HepG2 (cell line): ENCODE results near the gene TAS1R1. TPM values are rescaled to one million over a fixed set of nuclear protein-coding genes. Genes with fewer than 3 reads are reported as not detected.

Source experiments
- ATAC-seq: fragments of 200-7000 bp; cut with Tn5 transposase; 3 replicates; pipeline ENCODE4 v1.9.1; 2020; ENCODE audit warnings: mild to moderate bottlenecking, moderate library complexity
- BruUV-seq: library from RNA; stranded (reverse); fragments of 400-500 nt; replicated peaks from 2 replicates; lab custom pipeline; 2021; lab: Mats Ljungman, UMichigan
- CTCF ChIA-PET: fragments of 300-600 bp; formaldehyde crosslinking; extraction: SDS; loops from one replicate; lab custom pipeline; 2021; ENCODE audit warnings: low total read pairs, inconsistent platforms, low intra/inter-chr PET ratio; lab: Yijun Ruan, JAX
- POLR2A ChIA-PET: fragments of 350-600 bp; sonication (Branson Sonifier 250); formaldehyde crosslinking; loops from one replicate; lab custom pipeline; 2020; ENCODE audit warnings: antibody characterized with exemption, inconsistent platforms; lab: Yijun Ruan, JAX
- DNase-seq: peaks from one replicate; pipeline ENCODE4 v3.0.0-alpha.2; 2015; ENCODE audit warnings: low spot score
- FAIRE-seq: peaks from 3 replicates; lab custom pipeline; 2011; peaks lifted over from hg19 to GRCh38; lab: Jason Lieb, UNC
- H2AFZ ChIP-seq: one replicate; pipeline ENCODE4 v1.6.1; 2011; ENCODE audit warnings: low read length, inconsistent platforms
- H3K27ac ChIP-seq: fragments of 300-600 bp; 3 replicates; pipeline ENCODE4 v1.8.0; 2011; ENCODE audit warnings: mixed run types, mild to moderate bottlenecking, mixed read lengths, low read length, inconsistent platforms; ENCODE audit not compliant: insufficient read depth; ENCODE audit errors: extremely low read length
- H3K27me3 ChIP-seq, 2 experiments: fragments of 200-600 bp in 1 of 2; 2 replicates in 1 of 2; 3 replicates in 1 of 2; pipeline versions ENCODE4 v1.6.0 to v1.8.0; 2011; ENCODE audit warnings: low read length in 2 of 2, mild to moderate bottlenecking in 2 of 2, moderate library complexity in 2 of 2, inconsistent platforms in 1 of 2; ENCODE audit not compliant: insufficient read depth in 2 of 2, control insufficient read depth in 1 of 2
- H3K36me3 ChIP-seq, 2 experiments: fragments of 200-600 bp in 1 of 2; replicated peaks in 1 of 2; 2 replicates in 1 of 2; 3 replicates in 1 of 2; pipeline versions ENCODE4 v1.5.1 to v1.8.0; 2011; ENCODE audit warnings: low read length in 2 of 2, inconsistent platforms in 1 of 2; ENCODE audit not compliant: insufficient read depth in 2 of 2, control insufficient read depth in 1 of 2
- H3K4me1 ChIP-seq: 2 replicates; pipeline ENCODE4 v1.5.1; 2012; ENCODE audit warnings: low read length, inconsistent platforms; ENCODE audit not compliant: insufficient read depth
- H3K4me2 ChIP-seq: 2 replicates; pipeline ENCODE4 v1.6.0; 2011; ENCODE audit warnings: low read depth, low read length, inconsistent platforms
- H3K4me3 ChIP-seq, 3 experiments: fragments of 200-600 bp in 1 of 3; sonication (generic), shearing (Covaris generic) in 1 of 3; replicated peaks in 1 of 3; 2 replicates each; pipeline ENCODE4 v1.5.1; 2011 to 2016; ENCODE audit warnings: low read length in 3 of 3, inconsistent platforms in 2 of 3, low read depth in 2 of 3, mild to moderate bottlenecking in 2 of 3, control low read depth in 1 of 3, mixed read lengths in 1 of 3; ENCODE audit not compliant: insufficient read depth in 1 of 3
- H3K79me2 ChIP-seq: one replicate; pipeline ENCODE4 v1.6.1; 2011; ENCODE audit warnings: low read length, inconsistent platforms; ENCODE audit not compliant: insufficient read depth
- H3K9ac ChIP-seq: 2 replicates; pipeline ENCODE4 v1.6.0; 2011; ENCODE audit warnings: mild to moderate bottlenecking, low read depth, low read length, inconsistent platforms; ENCODE audit not compliant: insufficient read depth
- H3K9me3 ChIP-seq: 2 replicates; pipeline ENCODE4 v1.5.1; 2012; ENCODE audit warnings: mild to moderate bottlenecking, low read length
- H4K20me1 ChIP-seq: 2 replicates; pipeline ENCODE4 v1.6.0; 2011; ENCODE audit warnings: inconsistent platforms, mild to moderate bottlenecking, low read length, moderate library complexity; ENCODE audit not compliant: insufficient read depth
- AFF4 ChIP-seq: sonication (generic); formaldehyde crosslinking; IDR thresholded peaks from 2 replicates; pipeline ENCODE4 v1.4.0; 2020; ENCODE audit warnings: missing genetic modification reagents
- CCDC6 ChIP-seq: sonication (generic); formaldehyde crosslinking; IDR thresholded peaks from 2 replicates; pipeline ENCODE4 v1.8.1; 2022; ENCODE audit warnings: mild to moderate bottlenecking, missing genetic modification reagents, moderate library complexity
- CREB1 ChIP-seq, 2 experiments: fragments of 450-650 bp in 1 of 2; IDR thresholded peaks; 2 replicates each; pipeline ENCODE4 v1.6.1; 2016 to 2017; ENCODE audit warnings: control low read depth in 1 of 2, mild to moderate bottlenecking in 1 of 2, missing compliant biosample characterization in 1 of 2, missing genetic modification characterization in 1 of 2
- NR2F1 ChIP-seq, 2 experiments: fragments of 450-650 bp in 1 of 2; formaldehyde crosslinking in 1 of 2; IDR thresholded peaks; 2 replicates each; pipeline versions ENCODE4 v1.5.0 to v1.6.1; 2016 to 2020; ENCODE audit warnings: mild to moderate bottlenecking in 1 of 2, missing compliant biosample characterization in 1 of 2, missing genetic modification reagents in 1 of 2, moderate library complexity in 1 of 2
- PATZ1 ChIP-seq: sonication (generic); formaldehyde crosslinking; IDR thresholded peaks from 2 replicates; pipeline ENCODE4 v1.4.0; 2020; ENCODE audit warnings: missing genetic modification reagents
- SIX4 ChIP-seq: sonication (generic); formaldehyde crosslinking; IDR thresholded peaks from 2 replicates; pipeline ENCODE4 v1.4.0; 2020; ENCODE audit warnings: missing genetic modification reagents
- SMARCC2 ChIP-seq: fragments of 450-650 bp; IDR thresholded peaks from 2 replicates; pipeline ENCODE4 v1.6.1; 2017; ENCODE audit warnings: antibody characterized with exemption, mild to moderate bottlenecking
- YY1 ChIP-seq: IDR thresholded peaks from 2 replicates; pipeline ENCODE4 v1.6.1; 2011; ENCODE audit warnings: low read length, low read depth, moderate library complexity, mild to moderate bottlenecking; ENCODE audit not compliant: insufficient read depth, insufficient replicate concordance
- ZNF564 ChIP-seq: sonication (generic); formaldehyde crosslinking; IDR thresholded peaks from 2 replicates; pipeline ENCODE4 v1.8.1; 2023; ENCODE audit warnings: mild to moderate bottlenecking, missing genetic modification reagents
- ZNF598 ChIP-seq: sonication (generic); formaldehyde crosslinking; IDR thresholded peaks from 2 replicates; pipeline ENCODE4 v1.5.1; 2020; ENCODE audit warnings: mild to moderate bottlenecking, missing genetic modification reagents, borderline replicate concordance
- ZNF607 ChIP-seq: sonication (generic); formaldehyde crosslinking; IDR thresholded peaks from 2 replicates; pipeline ENCODE4 v1.5.1; 2020; ENCODE audit warnings: missing genetic modification reagents, mild to moderate bottlenecking, borderline replicate concordance
- ZNF616 ChIP-seq: sonication (generic); formaldehyde crosslinking; IDR thresholded peaks from 2 replicates; pipeline ENCODE4 v1.5.0; 2020; ENCODE audit warnings: low read depth, mild to moderate bottlenecking, missing genetic modification reagents
- ZNF678 ChIP-seq: sonication (generic); formaldehyde crosslinking; IDR thresholded peaks from 2 replicates; pipeline ENCODE4 v1.4.0; 2020; ENCODE audit warnings: mild to moderate bottlenecking, missing genetic modification reagents
- ZNF746 ChIP-seq: sonication (generic); formaldehyde crosslinking; IDR thresholded peaks from 2 replicates; pipeline ENCODE4 v1.8.0; 2022; ENCODE audit warnings: mild to moderate bottlenecking, missing genetic modification reagents
- WGBS: methylation state at CpG from one replicate; pipeline ENCODE4 v1.1.6; 2017; ENCODE audit warnings: low lambda C conversion rate; 5-methylcytosine and 5-hydroxymethylcytosine counted together
- in situ Hi-C: cut with HindIII; loops from 2 replicates; pipeline ENCODE4 v1.10.0; 2017; ENCODE audit warnings: low pct_unique_long_range_greater_than_20kb; ENCODE audit not compliant: extremely low pct_ligation_motif_present
- intact Hi-C: fragments of 100-400 bp; cut with micrococcal nuclease; formaldehyde crosslinking; loops from one replicate; pipeline ENCODE4 v1.10.0; 2022; ENCODE audit not compliant: unreplicated experiment
- polyA plus RNA-seq, 8 experiments: library from polyadenylated mRNA; depleted of rRNA in 3 of 8; stranded (reverse) in 7 of 8; unstranded in 1 of 8; fragments of >200 nt; fragmentation: Illumina TruSeq in 4 of 8; extraction: Trizol in 4 of 8; gene quantifications; 2 replicates each; pipeline versions ENCODE4 v1.2.1 to v1.2.3, GENCODE V29; 2011 to 2016; ENCODE audit warnings: low read depth in 4 of 8, missing spikeins in 1 of 8, mixed read lengths in 1 of 8; ENCODE audit not compliant: insufficient read depth in 1 of 8
- total RNA-seq, 5 experiments: library from RNA; depleted of rRNA; stranded (reverse); fragments of >200 nt; fragmentation: Illumina TruSeq; extraction: Trizol; gene quantifications; 2 replicates each; pipeline ENCODE4 v1.2.3, GENCODE V29; 2016; ENCODE audit warnings: low read depth in 1 of 5

Gene TAS1R1
- total and polyA plus RNA-seq, 2 of the 13 experiments (the other 11 are each of a cell fraction or from before 2014, with no cell fraction given), result 1.4 to 1.6 TPM

- peak; percentile 42; the same call in 1 of the 2 replicates for TF ChIP-seq CREB1 (IDR thresholded peaks at IDR 0.05)
- peak; percentile 76 for TF ChIP-seq CREB1 (CRISPR knock-in tag; IDR thresholded peaks at IDR 0.05)
- TF ChIP-seq ZNF598, result no peak
- TF ChIP-seq ZNF564 (CRISPR knock-in tag), result 0 out of 2 replicates have a peak, but pooled peaks have one; percentile 60
Observed at GRCh38 chr1:6603238-6603914, 48.3 kb downstream of the TAS1R1 start (continued).

- Histone ChIP-seq H3K36me3 (peaks cover 2 to 6% of the 10 kb centered on the region in 2 experiments; a peak in 2 of 5 replicates), H3K79me2 (peaks cover 34% of the 10 kb centered on the region), H4K20me1 (peaks cover 23% of the 10 kb centered on the region), H3K9me3 (no peaks in the 10 kb centered on the region), H3K4me3 (peak overlapping the region; percentile 66 to 92 (median 78)), H3K27ac (peak overlapping the region; percentile 100), H3K4me2 (peak overlapping the region; percentile 98), H3K4me1 (peaks cover 38% of the 10 kb centered on the region), H3K9ac (peak overlapping the region; percentile 97), H2AFZ (no peak overlapping the region), H3K27me3 (no peaks in the 10 kb centered on the region; a peak in 1 of 5 replicates)
- peak; percentile 97 for DNase-seq
- FAIRE-seq, result peak; percentile 98
- 0% methylated on average over 16 of the region's 19 CpGs for WGBS
- peak; percentile 67 for ATAC-seq
- intact Hi-C loops (loop anchor here (1.0 kb wide), 1 partner anchor 9 kb away; the partner anchor contains the start of gene PHF13), in situ Hi-C loops (no loop called here)
- POLR2A ChIA-PET, result interaction anchor here (0.6 to 7.1 kb wide), 14 partner anchors 8 to 194 kb away, joined by 3 to 113 read pairs (median 4); partner anchors contain the start of genes NOL9, PHF13, TAS1R1 and THAP3
- BruUV-seq, result TSS peak; percentile 60
- CTCF ChIA-PET, result no interaction called here
- peak; percentile 61; the same call in 1 of the 2 replicates for TF ChIP-seq CCDC6 (CRISPR knock-in tag)
- 0 out of 2 replicates have a peak, but pooled peaks have one; percentile 48 for TF ChIP-seq PATZ1
- TF ChIP-seq AFF4 (CRISPR knock-in tag), result peak; percentile 57; the same call in 1 of the 2 replicates
- no peak for TF ChIP-seq ZNF616 (CRISPR knock-in tag)
- TF ChIP-seq NR2F1 (CRISPR knock-in tag; IDR thresholded peaks at IDR 0.05), result 0 out of 4 replicates have a peak, but pooled peaks of 1 of the 2 experiments have one; percentile 25
- no peak for TF ChIP-seq ZNF678 (CRISPR knock-in tag)
- TF ChIP-seq YY1, result peak; percentile 72
- TF ChIP-seq ZNF607 (CRISPR knock-in tag), result peak; percentile 79; the same call in 1 of the 2 replicates
- no peak for TF ChIP-seq ZNF746
- no peak for TF ChIP-seq SMARCC2
- peak; percentile 88 for TF ChIP-seq SIX4 (CRISPR knock-in tag)
Observed at GRCh38 chr1:6603915-6604558, 48.9 kb downstream of the TAS1R1 start.
